Midbrain (tissue), 1 donor: ENCODE measurements around the gene RNF111.

Experiments used
- DNase-seq: peaks from one replicate; lab custom pipeline; 2025; lab: John Stamatoyannopoulos, UW

RNF111 gene

GRCh38 chr15:58987491-58988005 lies at the start of gene RNF111:
RNF111 (plus strand) TSS chr15:58987663; CDS start chr15:59030823, 43,160 bp downstream.
- DNase-seq, result peak; percentile 93

- DNase-seq, result no peak
Observed at GRCh38 chr15:58947179-58947578, 40.3 kb upstream of the RNF111 start.

- no peak for DNase-seq
Observed at GRCh38 chr15:58951388-58952007, 36.0 kb upstream of the RNF111 start.

- no peak for DNase-seq
Observed at GRCh38 chr15:58952751-58953150, 34.7 kb upstream of the RNF111 start.

- peak; percentile 55 for DNase-seq
Observed at GRCh38 chr15:58957101-58957973, 30.1 kb upstream of the RNF111 start.

GRCh38 chr15:58958811-58959210 lies 28.7 kb upstream of the RNF111 start:
- no peak for DNase-seq

GRCh38 chr15:58962136-58962535 lies 25.3 kb upstream of the RNF111 start:
- no peak for DNase-seq

GRCh38 chr15:58962662-58963565 lies 24.5 kb upstream of the RNF111 start:
- DNase-seq, result no peak

GRCh38 chr15:58966698-58967097 lies 20.8 kb upstream of the RNF111 start:
- DNase-seq, result no peak

GRCh38 chr15:58967479-58967878 lies 20.0 kb upstream of the RNF111 start:
- DNase-seq, result no peak

- DNase-seq, result no peak
Observed at GRCh38 chr15:58977887-58978286, 9.6 kb upstream of the RNF111 start.

GRCh38 chr15:58980351-58980939 lies 7.0 kb upstream of the RNF111 start:
- peak; percentile 55 for DNase-seq

GRCh38 chr15:58981808-58982475 lies 5.5 kb upstream of the RNF111 start:
- DNase-seq, result no peak

- DNase-seq, result no peak
Observed at GRCh38 chr15:58983261-58983660, 4.2 kb upstream of the RNF111 start.

- no peak for DNase-seq
Observed at GRCh38 chr15:58985443-58985842, 2.0 kb upstream of the RNF111 start.

GRCh38 chr15:58987036-58987435 lies 427 bp upstream of the RNF111 start:
- no peak for DNase-seq

- peak; percentile 80 for DNase-seq
Observed at GRCh38 chr15:58988006-58988785, 733 bp downstream of the RNF111 start.

GRCh38 chr15:58992181-58992580 lies 4.7 kb downstream of the RNF111 start:
- no peak for DNase-seq

- DNase-seq, result no peak
Observed at GRCh38 chr15:58994906-58995453, 7.5 kb downstream of the RNF111 start.

GRCh38 chr15:58999694-59000093 lies 12.2 kb downstream of the RNF111 start:
- DNase-seq, result no peak
